Fibroblast of skin of right quadriceps (primary cell): ENCODE measurements around the gene ARHGAP45.
A peak's percentile ranks its signal among the peaks of the same experiment; 100 is the strongest.

Experiments used
- DNase-seq: peaks from one replicate; pipeline ENCODE4 v3.0.0-alpha.2; 2013

Gene ARHGAP45

GRCh38 chr19:1057176-1057855 lies 9.7 kb upstream of the ARHGAP45 start:
- DNase-seq = peak; percentile 70

- no peak for DNase-seq
Measured at GRCh38 chr19:1058112-1058511, 8.9 kb upstream of the ARHGAP45 start.

- no peak for DNase-seq
Measured at GRCh38 chr19:1060689-1061088, 6.3 kb upstream of the ARHGAP45 start.

- DNase-seq = no peak
Measured at GRCh38 chr19:1061987-1062386, 5.0 kb upstream of the ARHGAP45 start.

GRCh38 chr19:1062387-1063029 lies 4.5 kb upstream of the ARHGAP45 start:
- DNase-seq = no peak

- DNase-seq = no peak
Measured at GRCh38 chr19:1063030-1063908, 3.7 kb upstream of the ARHGAP45 start.

GRCh38 chr19:1063909-1064660 lies 2.9 kb upstream of the ARHGAP45 start:
- DNase-seq = no peak

- peak; percentile 49 for DNase-seq
Measured at GRCh38 chr19:1064661-1065605, 2.0 kb upstream of the ARHGAP45 start.

GRCh38 chr19:1065606-1066109 lies 1.3 kb upstream of the ARHGAP45 start:
- no peak for DNase-seq

- DNase-seq = no peak
Measured at GRCh38 chr19:1066251-1066747, 668 bp upstream of the ARHGAP45 start.

- DNase-seq = no peak
Measured at GRCh38 chr19:1067341-1067957, 482 bp downstream of the ARHGAP45 start.

GRCh38 chr19:1068009-1069001 lies 1.3 kb downstream of the ARHGAP45 start:
- no peak for DNase-seq

- no peak for DNase-seq
Measured at GRCh38 chr19:1069009-1069779, 2.2 kb downstream of the ARHGAP45 start.

GRCh38 chr19:1070576-1070930 lies 3.6 kb downstream of the ARHGAP45 start:
- DNase-seq = no peak

- DNase-seq = no peak
Measured at GRCh38 chr19:1070931-1071791, 4.2 kb downstream of the ARHGAP45 start.

GRCh38 chr19:1072371-1073015 lies 5.5 kb downstream of the ARHGAP45 start:
- no peak for DNase-seq
